SU-DHL-6 (cell line): ENCODE data around the gene GNB2.

Source experiments
- EZH2phosphoT487 ChIP-seq: fragments of 200-600 bp; sonication (generic), shearing (Covaris generic); conservative IDR thresholded peaks from 2 replicates; pipeline ENCODE4 v1.6.1; 2018; ENCODE audit warnings: mild to moderate bottlenecking, antibody characterized with exemption, low read length, moderate library complexity, mixed read lengths
- TF ChIP-seq, protein P1 (sequence below): fragments of 200-600 bp; sonication (generic); IDR thresholded peaks from one replicate; pipeline ENCODE4 v1.5.1; 2017; ENCODE audit warnings: antibody characterized with exemption, mild to moderate bottlenecking, low read length, moderate library complexity; ENCODE audit not compliant: insufficient read depth, poor library complexity, severe bottlenecking

DNA sequence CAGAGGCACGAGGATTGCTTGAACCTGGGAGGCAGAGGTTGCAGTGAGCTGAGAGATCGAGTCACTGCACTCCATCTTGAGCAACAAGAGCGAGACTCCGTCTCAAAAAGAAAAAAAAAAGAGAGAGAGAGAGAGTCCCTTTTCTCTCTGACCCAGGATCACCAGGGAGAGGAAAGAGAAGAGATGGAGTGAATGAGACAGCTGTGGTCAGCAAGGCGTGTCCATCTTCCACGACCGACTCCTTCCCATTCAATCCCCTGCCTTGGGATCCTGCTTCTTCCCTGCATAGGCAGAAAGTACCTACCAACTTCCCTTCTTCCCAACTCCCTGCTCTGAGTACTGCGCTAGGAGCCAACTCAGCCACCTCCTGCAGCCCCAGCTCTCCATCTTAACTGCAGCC is 54.7 kb downstream of the GNB2 start:
- no peak for TF ChIP-seq EZH2phosphoT487
- TF ChIP-seq, protein P1, sequence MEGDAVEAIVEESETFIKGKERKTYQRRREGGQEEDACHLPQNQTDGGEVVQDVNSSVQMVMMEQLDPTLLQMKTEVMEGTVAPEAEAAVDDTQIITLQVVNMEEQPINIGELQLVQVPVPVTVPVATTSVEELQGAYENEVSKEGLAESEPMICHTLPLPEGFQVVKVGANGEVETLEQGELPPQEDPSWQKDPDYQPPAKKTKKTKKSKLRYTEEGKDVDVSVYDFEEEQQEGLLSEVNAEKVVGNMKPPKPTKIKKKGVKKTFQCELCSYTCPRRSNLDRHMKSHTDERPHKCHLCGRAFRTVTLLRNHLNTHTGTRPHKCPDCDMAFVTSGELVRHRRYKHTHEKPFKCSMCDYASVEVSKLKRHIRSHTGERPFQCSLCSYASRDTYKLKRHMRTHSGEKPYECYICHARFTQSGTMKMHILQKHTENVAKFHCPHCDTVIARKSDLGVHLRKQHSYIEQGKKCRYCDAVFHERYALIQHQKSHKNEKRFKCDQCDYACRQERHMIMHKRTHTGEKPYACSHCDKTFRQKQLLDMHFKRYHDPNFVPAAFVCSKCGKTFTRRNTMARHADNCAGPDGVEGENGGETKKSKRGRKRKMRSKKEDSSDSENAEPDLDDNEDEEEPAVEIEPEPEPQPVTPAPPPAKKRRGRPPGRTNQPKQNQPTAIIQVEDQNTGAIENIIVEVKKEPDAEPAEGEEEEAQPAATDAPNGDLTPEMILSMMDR: no peak
